Osteocyte (in vitro differentiated cells): Measurements from ENCODE around the gene ZNF19. TPM values are rescaled to one million over a fixed set of nuclear protein-coding genes. Genes with fewer than 3 reads are reported as not detected.

Experiments used
- DNase-seq: peaks from one replicate; pipeline ENCODE4 v3.0.0; 2021; ENCODE audit warnings: mixed read lengths; ENCODE audit not compliant: unreplicated experiment; ENCODE audit errors: extremely low spot score
- H3K27ac Mint-ChIP-seq: one replicate; pipeline ENCODE4 v1.8.0; 2021; ENCODE audit warnings: mild to moderate bottlenecking, mixed read lengths; ENCODE audit not compliant: unreplicated experiment
- H3K27me3 Mint-ChIP-seq: one replicate; pipeline ENCODE4 v1.8.0; 2021; ENCODE audit warnings: mixed read lengths; ENCODE audit not compliant: unreplicated experiment
- H3K36me3 Mint-ChIP-seq: one replicate; pipeline ENCODE4 v1.8.0; 2021; ENCODE audit warnings: mixed read lengths; ENCODE audit not compliant: unreplicated experiment
- H3K4me1 Mint-ChIP-seq: one replicate; pipeline ENCODE4 v1.8.0; 2021; ENCODE audit warnings: mixed read lengths; ENCODE audit not compliant: unreplicated experiment
- H3K4me3 Mint-ChIP-seq: one replicate; pipeline ENCODE4 v1.8.0; 2021; ENCODE audit warnings: mild to moderate bottlenecking, moderate library complexity, mixed read lengths; ENCODE audit not compliant: unreplicated experiment
- H3K9me3 Mint-ChIP-seq: one replicate; pipeline ENCODE4 v1.8.0; 2021; ENCODE audit warnings: mixed read lengths; ENCODE audit not compliant: unreplicated experiment
- CTCF ChIP-seq: fragments of 200-600 bp; sonication (generic); IDR thresholded peaks from 2 replicates; pipeline ENCODE4 v1.5.0; 2021; ENCODE audit warnings: antibody characterized with exemption, mild to moderate bottlenecking, moderate library complexity
- total RNA-seq: library from RNA; stranded (reverse); gene quantifications from 2 replicates; pipeline ENCODE4 v1.2.1, GENCODE V29; 2021

Gene ZNF19
- total RNA-seq, 1 donor from 2014 or later: 5.8 TPM

DNA sequence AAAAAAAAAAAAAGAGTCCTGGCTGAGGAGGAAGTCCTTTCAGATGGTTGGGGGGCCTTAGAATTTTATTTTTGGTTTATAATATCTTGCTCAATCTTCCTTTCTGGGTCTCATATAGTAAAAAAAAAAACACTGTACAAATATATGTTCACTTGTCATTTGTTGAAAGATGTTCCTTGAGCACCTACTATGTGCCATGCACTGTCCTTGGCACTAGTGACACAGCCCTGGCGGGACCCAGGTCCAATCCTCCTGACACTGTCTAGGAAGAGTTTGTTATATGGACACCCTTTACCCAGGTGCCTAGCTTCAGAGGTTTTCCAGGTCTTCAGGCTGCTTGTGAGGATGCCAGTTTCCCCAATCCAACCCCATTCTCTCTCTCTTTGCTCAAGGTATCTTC is 39.1 kb upstream of the ZNF19 start:
- H3K9me3 Mint-ChIP-seq: no peaks in the 10 kb centered on the region
- H3K4me1 Mint-ChIP-seq: peaks cover 9% of the 10 kb centered on the region
- H3K36me3 Mint-ChIP-seq: no peaks in the 10 kb centered on the region
- DNase-seq: no peak
- H3K4me3 Mint-ChIP-seq: no peak overlapping the region
- peaks cover 44% of the 10 kb centered on the region for H3K27me3 Mint-ChIP-seq
- no peak overlapping the region for H3K27ac Mint-ChIP-seq
- TF ChIP-seq CTCF: no peak

GRCh38 chr16:71526111-71526631 is 37.0 kb upstream of the ZNF19 start, which contains the start of gene CHST4:
Gene CHST4, plus strand, starts transcription at chr16:71526426. Its CDS starts 10,252 bp downstream, at chr16:71536678.
- H3K27ac Mint-ChIP-seq: no peak within 1 kb of the TSS
- TF ChIP-seq CTCF: no peak
- peaks cover 45% of the 10 kb centered on the region for H3K27me3 Mint-ChIP-seq
- H3K9me3 Mint-ChIP-seq: no peaks in the 10 kb centered on the region
- peaks cover 9% of the 10 kb centered on the region for H3K4me1 Mint-ChIP-seq
- H3K4me3 Mint-ChIP-seq: no peak within 1 kb of the TSS
- no peak for DNase-seq
- H3K36me3 Mint-ChIP-seq: no peaks in the 10 kb centered on the region

DNA sequence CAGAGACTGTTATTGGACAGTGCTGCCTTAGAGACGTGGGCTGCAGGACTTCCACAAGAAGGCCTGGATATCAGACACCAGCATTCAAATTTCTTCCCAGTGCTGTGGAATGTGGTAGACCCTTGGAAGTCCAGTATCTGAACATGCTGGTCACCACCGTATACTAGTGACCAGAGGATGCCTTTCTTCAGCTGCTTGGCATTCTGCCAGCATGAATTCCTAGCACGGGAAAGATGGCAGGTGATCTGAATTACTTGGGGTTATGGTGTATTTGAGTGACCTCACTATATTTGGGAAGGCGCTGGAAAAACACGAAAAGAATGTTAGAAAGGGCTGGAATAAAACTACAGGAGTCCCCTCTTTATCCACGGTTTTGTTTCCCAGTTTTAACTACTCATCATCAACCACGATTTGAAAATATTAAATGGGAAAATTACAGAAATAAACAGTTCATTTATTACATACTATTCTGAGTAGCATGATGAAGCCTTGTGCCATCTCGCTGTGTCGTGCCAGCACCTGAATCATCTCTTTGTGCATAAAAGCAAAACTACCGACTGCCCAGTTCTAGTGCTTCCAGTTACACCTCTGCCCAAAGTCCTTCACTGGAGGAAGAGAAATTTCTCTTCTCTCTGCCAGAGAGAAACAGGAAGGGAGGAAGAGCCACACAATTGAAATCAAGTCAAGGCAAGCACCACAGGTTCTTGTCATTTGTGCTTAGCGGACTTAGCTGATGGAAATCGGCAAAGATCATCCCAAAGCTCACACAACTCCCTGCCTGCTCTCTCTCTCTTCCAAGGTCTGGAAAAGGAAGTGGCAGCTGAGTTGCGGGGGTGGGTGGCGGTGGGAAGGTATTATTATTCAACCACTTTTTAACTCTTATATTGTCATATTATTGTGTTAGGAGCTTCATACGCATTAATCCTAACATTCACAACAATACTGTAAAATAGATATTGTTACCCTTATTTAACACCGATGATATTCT is 35.7 kb upstream of the ZNF19 start:
- TF ChIP-seq CTCF: no peak
- Mint-ChIP-seq H3K27ac (no peak overlapping the region), H3K4me3 (no peak overlapping the region), H3K27me3 (peaks cover 44% of the 10 kb centered on the region), H3K9me3 (no peaks in the 10 kb centered on the region), H3K36me3 (no peaks in the 10 kb centered on the region), H3K4me1 (peaks cover 9% of the 10 kb centered on the region)
- DNase-seq: no peak

- Mint-ChIP-seq H3K4me3 (no peak overlapping the region), H3K27me3 (peaks cover 21% of the 10 kb centered on the region), H3K36me3 (no peaks in the 10 kb centered on the region), H3K9me3 (no peaks in the 10 kb centered on the region), H3K4me1 (peaks cover 1% of the 10 kb centered on the region), H3K27ac (no peak overlapping the region)
- no peak for DNase-seq
- no peak for TF ChIP-seq CTCF
These were observed 31.4 kb upstream of the ZNF19 start for GRCh38 chr16:71520550-71520949.

- no peak for DNase-seq
- Mint-ChIP-seq H3K36me3 (no peaks in the 10 kb centered on the region), H3K4me3 (no peak overlapping the region), H3K27ac (no peak overlapping the region), H3K9me3 (no peaks in the 10 kb centered on the region), H3K27me3 (peaks cover 9% of the 10 kb centered on the region), H3K4me1 (no peaks in the 10 kb centered on the region)
- no peak for TF ChIP-seq CTCF
These were observed 25.9 kb upstream of the ZNF19 start for GRCh38 chr16:71515026-71515425.
